Measurements from ENCODE around the gene XPC. TPM values are rescaled to one million over a fixed set of nuclear protein-coding genes. Genes with fewer than 3 reads are reported as not detected.

XPC gene
- total RNA-seq, 1 experiment from 2014 or later: 15.1 TPM

DNA sequence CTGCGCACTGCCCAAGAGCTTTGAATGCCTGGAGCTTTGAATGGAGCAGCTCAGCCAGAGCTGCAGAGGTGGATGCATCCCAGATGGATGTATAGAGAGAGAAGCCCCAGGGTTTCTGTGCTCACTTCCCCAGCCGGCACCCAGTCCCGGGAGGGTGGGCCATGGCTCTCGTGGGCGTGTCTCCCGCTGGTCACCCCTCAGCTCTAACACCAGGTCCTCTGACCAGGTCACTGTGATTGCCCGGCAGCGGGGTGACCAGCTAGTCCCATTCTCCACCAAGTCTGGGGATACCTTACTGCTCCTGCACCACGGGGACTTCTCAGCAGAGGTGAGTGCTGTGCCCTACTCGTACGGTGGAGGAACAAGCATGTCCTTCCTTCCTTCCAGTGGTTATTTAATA, 42.8 kb downstream of the XPC start:
- TF ChIP-seq, protein P1, sequence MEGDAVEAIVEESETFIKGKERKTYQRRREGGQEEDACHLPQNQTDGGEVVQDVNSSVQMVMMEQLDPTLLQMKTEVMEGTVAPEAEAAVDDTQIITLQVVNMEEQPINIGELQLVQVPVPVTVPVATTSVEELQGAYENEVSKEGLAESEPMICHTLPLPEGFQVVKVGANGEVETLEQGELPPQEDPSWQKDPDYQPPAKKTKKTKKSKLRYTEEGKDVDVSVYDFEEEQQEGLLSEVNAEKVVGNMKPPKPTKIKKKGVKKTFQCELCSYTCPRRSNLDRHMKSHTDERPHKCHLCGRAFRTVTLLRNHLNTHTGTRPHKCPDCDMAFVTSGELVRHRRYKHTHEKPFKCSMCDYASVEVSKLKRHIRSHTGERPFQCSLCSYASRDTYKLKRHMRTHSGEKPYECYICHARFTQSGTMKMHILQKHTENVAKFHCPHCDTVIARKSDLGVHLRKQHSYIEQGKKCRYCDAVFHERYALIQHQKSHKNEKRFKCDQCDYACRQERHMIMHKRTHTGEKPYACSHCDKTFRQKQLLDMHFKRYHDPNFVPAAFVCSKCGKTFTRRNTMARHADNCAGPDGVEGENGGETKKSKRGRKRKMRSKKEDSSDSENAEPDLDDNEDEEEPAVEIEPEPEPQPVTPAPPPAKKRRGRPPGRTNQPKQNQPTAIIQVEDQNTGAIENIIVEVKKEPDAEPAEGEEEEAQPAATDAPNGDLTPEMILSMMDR (IDR thresholded peaks at IDR 0.05): no peak
- TF ChIP-seq POLR2AphosphoS5 (IDR thresholded peaks at IDR 0.05; ENCODE audit: low read depth, low read length) (no peak), SIN3A (IDR thresholded peaks at IDR 0.05; ENCODE audit: borderline replicate concordance, insufficient read depth, low read depth, low read length) (no peak)
- TF ChIP-seq, protein P2, sequence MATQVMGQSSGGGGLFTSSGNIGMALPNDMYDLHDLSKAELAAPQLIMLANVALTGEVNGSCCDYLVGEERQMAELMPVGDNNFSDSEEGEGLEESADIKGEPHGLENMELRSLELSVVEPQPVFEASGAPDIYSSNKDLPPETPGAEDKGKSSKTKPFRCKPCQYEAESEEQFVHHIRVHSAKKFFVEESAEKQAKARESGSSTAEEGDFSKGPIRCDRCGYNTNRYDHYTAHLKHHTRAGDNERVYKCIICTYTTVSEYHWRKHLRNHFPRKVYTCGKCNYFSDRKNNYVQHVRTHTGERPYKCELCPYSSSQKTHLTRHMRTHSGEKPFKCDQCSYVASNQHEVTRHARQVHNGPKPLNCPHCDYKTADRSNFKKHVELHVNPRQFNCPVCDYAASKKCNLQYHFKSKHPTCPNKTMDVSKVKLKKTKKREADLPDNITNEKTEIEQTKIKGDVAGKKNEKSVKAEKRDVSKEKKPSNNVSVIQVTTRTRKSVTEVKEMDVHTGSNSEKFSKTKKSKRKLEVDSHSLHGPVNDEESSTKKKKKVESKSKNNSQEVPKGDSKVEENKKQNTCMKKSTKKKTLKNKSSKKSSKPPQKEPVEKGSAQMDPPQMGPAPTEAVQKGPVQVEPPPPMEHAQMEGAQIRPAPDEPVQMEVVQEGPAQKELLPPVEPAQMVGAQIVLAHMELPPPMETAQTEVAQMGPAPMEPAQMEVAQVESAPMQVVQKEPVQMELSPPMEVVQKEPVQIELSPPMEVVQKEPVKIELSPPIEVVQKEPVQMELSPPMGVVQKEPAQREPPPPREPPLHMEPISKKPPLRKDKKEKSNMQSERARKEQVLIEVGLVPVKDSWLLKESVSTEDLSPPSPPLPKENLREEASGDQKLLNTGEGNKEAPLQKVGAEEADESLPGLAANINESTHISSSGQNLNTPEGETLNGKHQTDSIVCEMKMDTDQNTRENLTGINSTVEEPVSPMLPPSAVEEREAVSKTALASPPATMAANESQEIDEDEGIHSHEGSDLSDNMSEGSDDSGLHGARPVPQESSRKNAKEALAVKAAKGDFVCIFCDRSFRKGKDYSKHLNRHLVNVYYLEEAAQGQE (IDR thresholded peaks at IDR 0.05; ENCODE audit: insufficient read depth in 1 of 2, low read depth in 2 of 2, low read length in 1 of 2): no peak
- ChIA-PET POLR2A (no interaction called here), CTCF (no interaction called here)
- H3K9me3 ChIP-seq (ENCODE audit: control insufficient read depth, insufficient read depth, low read depth, low read length): no peaks in the 10 kb centered on the region
- DNase-seq (ENCODE audit: low read depth, low spot score) (no peak), ATAC-seq (no peak)
- no TSS peak for BruUV-seq (replicated peaks)
- H3K36me3 ChIP-seq (ENCODE audit: control insufficient read depth, insufficient read depth, low read length): peaks cover 4% of the 10 kb centered on the region
- in situ Hi-C loops (cut with HindIII; ENCODE audit: low pct_unique_long_range_greater_than_20kb, low sequenced_read_pairs): no loop called here
- no peaks in the 10 kb centered on the region for H3K4me1 ChIP-seq (ENCODE audit: control insufficient read depth, insufficient read depth, low read length)
- intact Hi-C loops (cut with micrococcal nuclease; ENCODE audit: unreplicated experiment): no loop called here
- no peak overlapping the region for H3K4me3 ChIP-seq (ENCODE audit: low read depth in 2 of 2, low read length in 2 of 2)
- no peaks in the 10 kb centered on the region for H3K27me3 ChIP-seq (ENCODE audit: control insufficient read depth, insufficient read depth, low read length)
- H3K27ac ChIP-seq (ENCODE audit: low read length): no peak overlapping the region

DNA sequence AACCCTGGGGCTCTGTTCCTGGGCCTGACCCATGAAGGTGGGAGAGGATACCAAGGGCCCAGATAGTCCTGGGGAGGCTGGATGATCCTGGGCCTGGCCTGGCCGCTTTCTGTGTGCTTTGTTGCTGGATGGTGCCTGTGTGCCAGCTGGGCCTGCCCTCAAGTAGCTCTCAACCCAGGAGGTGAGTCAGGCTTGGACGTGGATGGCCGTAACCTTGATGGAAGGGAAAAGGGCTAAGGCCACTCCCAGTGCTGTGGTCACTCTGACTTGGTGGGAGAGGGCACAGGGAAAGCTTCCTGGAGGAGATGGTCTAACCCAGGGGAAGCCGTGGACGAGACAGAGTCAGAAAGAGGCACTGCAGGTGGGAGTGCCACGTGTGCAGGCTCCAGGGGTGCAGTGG, 44.1 kb downstream of the XPC start:
- POLR2A ChIA-PET: no interaction called here
- BruUV-seq (replicated peaks): no TSS peak
- Histone ChIP-seq H3K4me3 (ENCODE audit: low read depth in 2 of 2, low read length in 2 of 2) (no peak overlapping the region), H3K36me3 (ENCODE audit: control insufficient read depth, insufficient read depth, low read length) (peaks cover 7% of the 10 kb centered on the region), H3K4me1 (ENCODE audit: control insufficient read depth, insufficient read depth, low read length) (no peaks in the 10 kb centered on the region), H3K27ac (ENCODE audit: low read length) (no peak overlapping the region), H3K27me3 (ENCODE audit: control insufficient read depth, insufficient read depth, low read length) (no peaks in the 10 kb centered on the region), H3K9me3 (ENCODE audit: control insufficient read depth, insufficient read depth, low read depth, low read length) (no peaks in the 10 kb centered on the region)
- intact Hi-C loops (cut with micrococcal nuclease; ENCODE audit: unreplicated experiment) (no loop called here), in situ Hi-C loops (cut with HindIII; ENCODE audit: low pct_unique_long_range_greater_than_20kb, low sequenced_read_pairs) (no loop called here)
- CTCF ChIA-PET: no interaction called here
- ATAC-seq: no peak
- DNase-seq (ENCODE audit: low read depth, low spot score): no peak
- no peak for TF ChIP-seq SIN3A (IDR thresholded peaks at IDR 0.05; ENCODE audit: borderline replicate concordance, insufficient read depth, low read depth, low read length)
- TF ChIP-seq, protein P1 (IDR thresholded peaks at IDR 0.05): no peak
- TF ChIP-seq, protein P2 (IDR thresholded peaks at IDR 0.05; ENCODE audit: insufficient read depth in 1 of 2, low read depth in 2 of 2, low read length in 1 of 2): no peak
- no peak for TF ChIP-seq TCF7L2 (IDR thresholded peaks at IDR 0.05; ENCODE audit: low read depth, low read length)
- no peak for TF ChIP-seq POLR2AphosphoS5 (IDR thresholded peaks at IDR 0.05; ENCODE audit: low read depth, low read length)
